ENCODE results near the gene METAP1. TPM values are rescaled to one million over a fixed set of nuclear protein-coding genes. Genes with fewer than 3 reads are reported as not detected.

Gene METAP1
- total RNA-seq, 4 donors from 2014 or later = 37.9 to 87.6 (median 45.9) TPM

DNA sequence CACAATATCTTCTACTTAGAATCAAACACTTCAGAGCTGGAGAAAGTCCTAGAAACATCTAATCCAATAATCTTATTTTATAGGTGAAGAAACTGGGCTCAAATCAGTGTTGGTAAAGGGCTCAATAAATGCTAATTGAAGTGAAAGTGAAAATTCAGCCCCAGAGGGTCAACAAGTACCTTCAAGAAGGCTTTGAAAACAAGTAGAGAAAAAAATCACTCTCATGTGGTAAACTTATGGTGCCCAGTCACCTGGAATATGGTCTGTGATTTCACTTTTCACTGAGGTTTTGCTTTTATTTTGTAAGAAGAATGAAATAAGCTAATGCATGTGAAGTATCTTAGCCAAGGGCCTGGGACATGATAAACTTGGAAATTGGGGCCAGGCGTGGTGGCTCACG lies 37.5 kb upstream of the METAP1 start:
- no peak for ATAC-seq
- TF ChIP-seq CTCF (IDR thresholded peaks at IDR 0.05) (no peak), POLR2A (IDR thresholded peaks at IDR 0.05) (no peak), POLR2AphosphoS5 (IDR thresholded peaks at IDR 0.05) (no peak), EP300 (IDR thresholded peaks at IDR 0.05) (no peak)
- H3K27ac ChIP-seq = no peak overlapping the region
- no peak overlapping the region for H3K4me3 ChIP-seq
- H3K27me3 ChIP-seq = no peaks in the 10 kb centered on the region
- H3K36me3 ChIP-seq = no peaks in the 10 kb centered on the region
- WGBS, 2 donors (ENCODE audit: low coverage in 1 of 2) = 100% methylated on average over 1 of the region's 2 CpGs; no CpG with 5 or more reads in 1 of the 2 donors
- H3K4me1 ChIP-seq = no peaks in the 10 kb centered on the region
- no peaks in the 10 kb centered on the region for H3K9me3 ChIP-seq

DNA sequence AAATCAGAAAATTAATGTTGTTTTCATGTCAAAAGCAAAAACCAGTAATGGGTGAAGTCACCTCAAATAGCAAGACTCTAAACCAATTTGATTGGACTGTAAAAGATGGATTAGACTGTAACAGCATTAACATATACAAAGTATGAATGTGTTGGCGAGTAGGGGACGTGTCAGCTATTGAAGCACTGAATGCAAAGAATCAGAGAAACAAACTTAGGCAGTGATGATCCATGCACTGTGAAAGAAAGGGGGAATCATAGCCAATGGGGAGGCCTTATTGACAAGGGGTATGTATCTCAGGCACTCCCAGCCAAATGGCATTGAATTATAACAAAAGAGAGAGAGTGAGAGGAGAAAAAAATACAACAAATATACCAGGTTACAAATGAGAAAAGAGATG lies 36.1 kb upstream of the METAP1 start:
- no peaks in the 10 kb centered on the region for H3K4me1 ChIP-seq
- no peak overlapping the region for H3K4me3 ChIP-seq
- TF ChIP-seq CTCF (IDR thresholded peaks at IDR 0.05) (no peak), POLR2AphosphoS5 (IDR thresholded peaks at IDR 0.05) (no peak), POLR2A (IDR thresholded peaks at IDR 0.05) (no peak), EP300 (IDR thresholded peaks at IDR 0.05) (no peak)
- H3K27ac ChIP-seq = no peak overlapping the region
- no peaks in the 10 kb centered on the region for H3K36me3 ChIP-seq
- H3K9me3 ChIP-seq = no peaks in the 10 kb centered on the region
- H3K27me3 ChIP-seq = no peaks in the 10 kb centered on the region
- WGBS, 2 donors (ENCODE audit: low coverage in 1 of 2) = 43 to 56% methylated on average over 2 of the region's 2 CpGs
- ATAC-seq = no peak

GRCh38 chr4:98961770-98962169 lies 33.8 kb upstream of the METAP1 start:
- no peaks in the 10 kb centered on the region for H3K4me1 ChIP-seq
- no peaks in the 10 kb centered on the region for H3K9me3 ChIP-seq
- no peak for ATAC-seq
- no peak overlapping the region for H3K4me3 ChIP-seq
- H3K27me3 ChIP-seq = no peaks in the 10 kb centered on the region
- 86 to 91% methylated on average over 2 of the region's 2 CpGs for WGBS, 2 donors (ENCODE audit: low coverage in 1 of 2)
- no peak overlapping the region for H3K27ac ChIP-seq
- TF ChIP-seq CTCF (IDR thresholded peaks at IDR 0.05) = no peak
- TF ChIP-seq POLR2AphosphoS5 (IDR thresholded peaks at IDR 0.05) = no peak
- no peak for TF ChIP-seq EP300 (IDR thresholded peaks at IDR 0.05)
- no peaks in the 10 kb centered on the region for H3K36me3 ChIP-seq

DNA sequence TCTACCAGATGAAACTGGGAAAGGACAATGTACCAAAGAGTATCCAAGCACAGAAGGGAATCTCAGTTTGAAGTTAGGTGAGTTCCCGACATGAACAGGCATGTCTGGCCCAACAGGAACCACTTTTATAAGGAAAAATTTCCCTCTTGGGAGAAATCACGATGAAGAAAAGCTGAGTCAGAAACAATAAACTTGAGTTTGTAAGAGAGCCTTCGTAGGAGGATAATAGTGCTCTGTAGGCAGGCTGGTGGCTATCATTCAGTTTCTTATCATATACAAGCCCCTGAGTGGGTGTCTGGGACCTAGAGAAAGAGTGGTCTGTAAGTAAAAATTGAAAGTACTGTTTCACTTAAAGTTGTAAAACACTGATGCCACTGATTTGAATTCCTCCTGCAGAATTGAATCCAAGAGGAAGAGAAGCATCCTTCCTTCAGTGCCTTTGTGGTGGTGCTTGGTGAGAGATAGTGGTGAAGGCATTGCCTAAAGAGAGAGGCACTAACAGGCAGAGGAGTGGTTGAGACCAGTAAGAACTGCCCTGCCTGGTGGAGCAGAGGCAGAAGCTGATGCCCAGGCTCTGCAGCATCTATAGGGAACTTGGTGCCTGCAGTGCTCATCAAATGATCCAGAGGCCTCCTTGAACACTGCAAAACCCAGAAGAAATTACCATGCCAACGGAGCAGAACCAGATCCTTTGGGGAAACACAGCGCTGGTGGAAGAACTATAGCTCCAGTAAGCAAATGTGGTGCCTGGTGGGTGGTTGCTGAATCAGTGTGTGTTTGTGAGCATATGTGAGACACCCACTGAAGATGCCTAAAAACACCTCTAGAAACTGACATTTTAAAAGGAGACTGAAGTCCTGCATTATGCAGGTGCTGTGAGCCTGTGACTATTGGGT lies 31.7 kb upstream of the METAP1 start:
- H3K27me3 ChIP-seq = no peaks in the 10 kb centered on the region
- no peaks in the 10 kb centered on the region for H3K36me3 ChIP-seq
- WGBS, 2 donors (ENCODE audit: low coverage in 1 of 2) = 62 to 76% methylated on average over 5 of the region's 5 CpGs
- no peak overlapping the region for H3K27ac ChIP-seq
- H3K4me1 ChIP-seq = no peaks in the 10 kb centered on the region
- ATAC-seq = no peak
- H3K9me3 ChIP-seq = no peaks in the 10 kb centered on the region
- H3K4me3 ChIP-seq = no peak overlapping the region
- no peak for TF ChIP-seq POLR2A (IDR thresholded peaks at IDR 0.05)
- TF ChIP-seq CTCF (IDR thresholded peaks at IDR 0.05) = no peak
- no peak for TF ChIP-seq EP300 (IDR thresholded peaks at IDR 0.05)
- no peak for TF ChIP-seq POLR2AphosphoS5 (IDR thresholded peaks at IDR 0.05)

DNA sequence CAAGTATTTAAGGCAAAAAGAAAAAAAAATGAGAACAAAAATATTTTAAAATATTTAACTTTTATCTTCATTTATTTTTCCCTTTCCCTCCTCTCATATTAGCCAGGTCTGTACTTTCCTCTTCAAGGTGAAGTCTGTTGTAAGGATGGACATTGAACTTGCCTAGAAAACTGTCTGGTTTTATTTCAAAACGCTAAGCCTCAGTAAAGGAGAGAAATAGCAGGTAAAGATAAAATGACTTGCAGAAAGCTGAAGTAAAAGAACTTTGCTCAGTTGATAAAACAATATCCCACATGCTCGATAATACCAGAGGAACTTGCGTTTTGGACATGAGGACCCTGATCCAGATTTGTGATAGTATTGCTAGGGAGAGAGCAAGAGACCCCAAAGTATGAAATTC lies 28.6 kb upstream of the METAP1 start:
- TF ChIP-seq CTCF (IDR thresholded peaks at IDR 0.05) = no peak
- no peak for TF ChIP-seq EP300 (IDR thresholded peaks at IDR 0.05)
- TF ChIP-seq POLR2A (IDR thresholded peaks at IDR 0.05) = no peak
- no peak for TF ChIP-seq POLR2AphosphoS5 (IDR thresholded peaks at IDR 0.05)
- 94 to 96% methylated on average over 3 of the region's 3 CpGs for WGBS, 2 donors (ENCODE audit: low coverage in 1 of 2)
- Histone ChIP-seq H3K27me3 (no peaks in the 10 kb centered on the region), H3K4me1 (no peaks in the 10 kb centered on the region), H3K27ac (no peak overlapping the region), H3K4me3 (no peak overlapping the region), H3K36me3 (no peaks in the 10 kb centered on the region), H3K9me3 (no peaks in the 10 kb centered on the region)
- no peak for ATAC-seq

Data from gastroesophageal sphincter (tissue), 4 donors.